Islet precursor cell (in vitro differentiated cells): ENCODE data around the gene PNPO.
"Not testable (repeated sequence)": the region's sequence is repeated elsewhere in the genome, so short reads cannot be mapped to it uniquely, and the experiment has no call there.

Experiments
- DNase-seq: peaks from one replicate; pipeline ENCODE4 v3.0.0-alpha.2; 2018

The PNPO gene

GRCh38 chr17:47980541-47980940 is 39.2 kb downstream of the PNPO start:
- DNase-seq: no peak

DNA sequence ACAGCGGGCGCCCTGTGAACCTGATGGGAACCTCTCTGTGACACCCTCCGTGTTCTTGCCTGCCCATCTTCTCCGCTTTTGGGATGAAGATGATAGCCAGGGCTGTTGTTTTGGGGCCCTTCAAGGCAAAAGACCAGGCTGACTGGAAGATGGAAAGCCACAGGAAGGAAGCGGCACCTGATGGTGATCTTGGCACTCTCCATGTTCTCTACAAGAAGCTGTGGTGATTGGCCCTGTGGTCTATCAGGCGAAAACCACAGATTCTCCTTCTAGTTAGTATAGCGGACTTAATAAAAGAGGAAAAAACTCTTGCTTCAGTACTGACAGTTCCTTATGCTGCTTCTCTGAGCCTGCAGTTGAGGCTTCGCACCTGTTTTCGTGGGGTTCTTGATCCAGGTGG is 40.1 kb downstream of the PNPO start:
- no peak for DNase-seq

DNA sequence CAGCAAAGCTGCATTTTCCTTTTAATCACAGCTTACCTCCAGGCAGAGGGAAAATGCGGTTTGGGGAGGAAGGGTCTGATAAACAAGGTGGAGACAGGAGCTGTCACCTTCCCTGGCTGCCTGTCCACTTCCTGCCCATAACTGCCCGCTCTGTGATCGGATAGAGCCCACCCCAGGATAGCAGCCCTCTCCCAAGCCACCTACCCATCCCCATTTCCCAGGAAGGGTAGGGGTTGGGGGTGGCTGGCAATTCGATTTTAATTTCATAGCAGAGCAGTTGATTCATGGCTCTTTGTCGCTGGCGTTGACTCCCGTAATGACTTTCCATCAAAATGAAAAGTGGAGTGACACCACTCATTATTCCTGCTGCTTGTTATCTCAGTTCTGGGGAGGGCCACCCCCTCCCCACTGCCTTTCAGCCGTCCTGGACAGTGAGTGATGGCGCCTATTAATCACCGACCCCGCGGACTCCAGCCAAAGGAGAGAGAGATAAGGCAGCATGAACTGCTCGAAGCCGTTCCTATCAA is 40.8 kb downstream of the PNPO start:
- no peak for DNase-seq

DNA sequence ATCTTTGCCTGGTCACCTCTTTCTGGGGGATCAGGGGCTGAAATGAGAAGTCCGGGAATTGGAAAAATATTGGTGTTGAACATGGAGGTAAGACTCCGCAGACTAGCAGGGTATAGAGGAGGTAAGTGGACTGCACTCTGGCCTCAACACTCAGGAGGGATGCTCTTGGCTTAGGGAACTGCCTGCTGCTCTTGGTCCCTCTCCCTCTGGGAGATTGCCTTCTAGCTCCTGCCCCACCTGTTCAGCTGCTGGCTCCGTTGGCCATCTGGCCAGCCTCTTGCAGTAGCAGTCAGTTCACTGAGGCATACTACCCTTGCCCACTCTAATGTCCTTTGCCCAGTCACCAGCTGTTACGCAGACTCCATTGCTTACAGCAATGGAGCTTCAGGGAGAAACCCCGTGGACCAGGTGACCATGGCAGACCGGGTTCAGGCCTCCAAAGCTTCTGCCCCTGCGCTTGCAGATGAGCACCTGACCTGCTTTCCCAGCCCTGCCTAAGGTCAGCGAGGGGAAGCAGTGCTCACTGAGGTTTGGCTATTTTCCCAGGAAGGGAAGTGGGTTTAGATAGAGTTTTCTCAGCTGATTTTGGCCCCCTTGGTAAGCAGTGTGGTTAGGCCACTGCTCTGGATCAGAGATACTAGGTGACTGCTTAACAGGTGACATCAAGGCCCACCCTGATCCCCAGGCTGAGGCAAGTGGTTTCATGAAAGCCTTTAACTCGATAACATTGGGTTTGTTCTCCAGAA is 41.4 kb downstream of the PNPO start:
- DNase-seq: no peak

DNA sequence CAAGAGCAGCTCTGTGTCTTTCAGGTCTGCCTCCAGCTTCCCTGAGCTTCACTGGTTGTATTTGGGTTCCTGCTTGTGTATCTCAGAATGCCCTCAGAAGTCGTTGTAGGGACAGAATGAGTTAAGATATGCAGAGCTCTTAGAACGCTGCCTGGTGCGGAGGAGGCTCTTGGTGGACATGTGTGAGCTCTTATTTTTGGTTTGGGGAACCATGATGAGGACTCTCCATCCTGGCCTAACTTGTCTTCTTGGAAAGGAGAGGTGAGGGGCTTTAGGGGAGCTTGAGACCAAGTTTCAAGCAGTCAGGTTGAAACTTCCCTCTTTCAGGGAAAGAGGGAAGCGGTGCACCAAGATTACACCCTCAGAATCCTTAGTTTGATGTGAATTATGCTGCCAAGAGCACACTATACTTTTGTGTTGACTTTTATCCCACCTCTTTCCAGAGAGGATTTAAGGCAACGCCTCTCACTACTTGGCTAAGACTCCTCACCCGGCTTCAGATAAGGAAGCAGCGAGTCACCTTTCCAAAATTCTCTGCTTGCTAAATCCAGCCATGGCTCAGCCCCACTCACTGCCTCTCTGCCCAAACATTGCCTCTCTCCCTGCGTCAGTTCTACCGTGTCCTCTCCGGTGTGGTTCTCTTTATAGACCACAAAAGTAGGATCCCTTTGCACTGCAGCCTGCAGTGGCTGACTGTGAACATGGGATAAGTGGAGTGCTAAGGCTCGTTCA is 42.3 kb downstream of the PNPO start:
- no peak for DNase-seq

GRCh38 chr17:47986520-47986919 is 45.1 kb downstream of the PNPO start:
- no peak for DNase-seq

DNA sequence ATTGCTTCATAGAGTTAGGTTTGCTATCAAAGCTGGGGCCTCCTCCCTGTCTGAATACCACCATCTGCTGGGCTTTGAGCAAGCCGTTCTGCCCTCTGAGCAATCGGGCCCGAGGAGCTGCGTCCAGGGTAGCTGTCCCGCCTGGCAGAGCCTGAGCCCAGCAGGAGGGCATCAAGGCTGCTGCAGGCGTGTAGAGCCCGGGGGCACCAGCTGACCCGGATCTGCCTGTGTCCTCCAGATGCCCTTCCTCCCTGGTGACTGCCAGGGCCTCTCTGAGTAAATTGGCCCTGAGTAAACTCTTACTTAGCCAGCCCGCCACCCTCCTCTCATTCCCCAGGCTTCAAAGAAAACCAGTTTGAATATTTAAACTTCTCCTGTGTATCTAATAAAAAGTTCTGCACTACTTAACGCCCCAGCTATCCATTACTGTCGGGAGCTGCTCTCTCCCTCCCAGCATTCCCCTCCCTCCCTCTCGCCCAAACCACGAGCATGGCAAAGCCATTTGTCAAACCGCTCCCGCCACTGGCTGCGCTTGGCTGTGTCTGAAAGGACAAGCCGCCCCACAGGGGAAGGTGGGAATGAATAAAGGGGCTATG is 46.0 kb downstream of the PNPO start:
- DNase-seq: peak; percentile 78

GRCh38 chr17:47988445-47988844 is 47.1 kb downstream of the PNPO start:
- not testable (repeated sequence) for DNase-seq

GRCh38 chr17:47989159-47989558 is 47.8 kb downstream of the PNPO start:
- DNase-seq: no peak

DNA sequence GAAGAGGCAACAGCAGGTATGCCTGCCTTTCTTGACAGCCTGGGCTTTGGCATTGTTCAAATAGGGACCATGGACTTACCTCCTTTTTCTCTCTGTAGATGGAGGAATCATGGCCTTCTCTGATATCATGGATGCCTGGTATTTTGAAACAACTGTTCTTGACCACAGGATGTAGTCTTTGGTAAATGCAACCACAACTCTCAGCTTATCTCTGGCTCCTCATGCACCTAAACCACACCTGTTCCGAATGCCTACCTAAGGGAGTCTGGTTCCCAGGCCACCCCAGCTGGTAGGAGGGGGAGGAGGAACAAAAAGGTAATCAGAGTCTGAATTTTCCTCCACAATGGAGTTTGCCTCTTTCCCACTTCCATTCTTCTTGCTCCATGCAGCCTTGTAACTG is 48.3 kb downstream of the PNPO start:
- no peak for DNase-seq

GRCh38 chr17:47990962-47991731 is 49.8 kb downstream of the PNPO start:
- DNase-seq: no peak

- DNase-seq: no peak
Observed at GRCh38 chr17:47992216-47992615, 50.8 kb downstream of the PNPO start.

GRCh38 chr17:47993031-47993564 is 51.7 kb downstream of the PNPO start:
- no peak for DNase-seq

DNA sequence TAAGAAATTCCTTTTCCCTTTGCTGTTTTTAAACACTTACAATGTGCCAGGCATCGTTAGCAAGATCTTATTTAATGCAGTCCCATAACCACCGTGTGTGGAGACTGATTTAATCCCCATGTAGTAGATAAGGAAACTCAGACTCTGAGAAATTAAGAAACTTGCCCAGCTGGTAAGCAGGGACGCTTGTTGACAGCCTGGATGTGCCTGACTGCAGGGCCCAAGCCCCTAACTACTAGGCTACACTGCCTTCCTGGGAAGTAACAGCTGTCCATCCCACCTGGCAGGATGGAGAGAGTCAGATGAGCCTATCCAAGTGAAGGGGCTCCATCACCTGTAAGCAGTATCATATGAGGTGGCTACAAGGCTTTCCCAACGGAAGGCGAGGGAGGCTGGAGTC is 52.6 kb downstream of the PNPO start:
- DNase-seq: no peak

- DNase-seq: no peak
Observed at GRCh38 chr17:47994724-47995123, 53.4 kb downstream of the PNPO start.

- DNase-seq: peak; percentile 65
Observed at GRCh38 chr17:47995241-47995935, 54.0 kb downstream of the PNPO start.

- DNase-seq: no peak
Observed at GRCh38 chr17:47996201-47996600, 54.8 kb downstream of the PNPO start.

GRCh38 chr17:47997586-47997985 is 56.2 kb downstream of the PNPO start:
- DNase-seq: no peak

- DNase-seq: no peak
Observed at GRCh38 chr17:47998044-47998443, 56.7 kb downstream of the PNPO start.
